ENCODE measurements around the gene GUCY1A1. TPM values are rescaled to one million over a fixed set of nuclear protein-coding genes. Genes with fewer than 3 reads are reported as not detected.
A peak's percentile ranks its signal among the peaks of the same experiment; 100 is the strongest.

Gene GUCY1A1
- total and polyA plus RNA-seq, 11 donors = 7.7 to 103 (median 63.6) TPM

- ATAC-seq (peak in 1 of 4 donors; percentile 44), DNase-seq (no peak)
- Histone ChIP-seq H3K4me3 (no peak overlapping the region), H3K9me3 (peaks cover 0 to 12% (median 0%) of the 10 kb centered on the region in 12 donors), H3K27me3 (no peaks in the 10 kb centered on the region), H3K4me1 (peaks cover 0 to 17% (median 7%) of the 10 kb centered on the region in 12 donors), H3K36me3 (no peaks in the 10 kb centered on the region), H3K27ac (peak overlapping the region in 6 of 12 donors; percentile 0 to 66 (median 28))
- intact Hi-C loops (cut with DNase I) = no loop called here
- no peak for TF ChIP-seq POLR2A (IDR thresholded peaks at IDR 0.05)
- TF ChIP-seq, protein P1, sequence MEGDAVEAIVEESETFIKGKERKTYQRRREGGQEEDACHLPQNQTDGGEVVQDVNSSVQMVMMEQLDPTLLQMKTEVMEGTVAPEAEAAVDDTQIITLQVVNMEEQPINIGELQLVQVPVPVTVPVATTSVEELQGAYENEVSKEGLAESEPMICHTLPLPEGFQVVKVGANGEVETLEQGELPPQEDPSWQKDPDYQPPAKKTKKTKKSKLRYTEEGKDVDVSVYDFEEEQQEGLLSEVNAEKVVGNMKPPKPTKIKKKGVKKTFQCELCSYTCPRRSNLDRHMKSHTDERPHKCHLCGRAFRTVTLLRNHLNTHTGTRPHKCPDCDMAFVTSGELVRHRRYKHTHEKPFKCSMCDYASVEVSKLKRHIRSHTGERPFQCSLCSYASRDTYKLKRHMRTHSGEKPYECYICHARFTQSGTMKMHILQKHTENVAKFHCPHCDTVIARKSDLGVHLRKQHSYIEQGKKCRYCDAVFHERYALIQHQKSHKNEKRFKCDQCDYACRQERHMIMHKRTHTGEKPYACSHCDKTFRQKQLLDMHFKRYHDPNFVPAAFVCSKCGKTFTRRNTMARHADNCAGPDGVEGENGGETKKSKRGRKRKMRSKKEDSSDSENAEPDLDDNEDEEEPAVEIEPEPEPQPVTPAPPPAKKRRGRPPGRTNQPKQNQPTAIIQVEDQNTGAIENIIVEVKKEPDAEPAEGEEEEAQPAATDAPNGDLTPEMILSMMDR (IDR thresholded peaks at IDR 0.05) = no peak
- 77 to 83% (median 79%) methylated on average over 1 of the region's 1 CpG for WGBS, 4 donors
Measured at GRCh38 chr4:155659176-155659575, 7.5 kb upstream of the GUCY1A1 start.

GRCh38 chr4:155660436-155660835 lies 6.2 kb upstream of the GUCY1A1 start:
- Histone ChIP-seq H3K27ac (no peak overlapping the region), H3K27me3 (no peaks in the 10 kb centered on the region), H3K9me3 (peaks cover 0 to 12% (median 0%) of the 10 kb centered on the region in 12 donors), H3K4me1 (peaks cover 0 to 18% (median 7%) of the 10 kb centered on the region in 12 donors), H3K4me3 (no peak overlapping the region), H3K36me3 (no peaks in the 10 kb centered on the region)
- 82 to 90% (median 85%) methylated on average over 2 of the region's 2 CpGs for WGBS, 4 donors
- DNase-seq = no peak
- intact Hi-C loops (cut with DNase I) = loop anchor here in 7 of 10 donors (5.0 to 10.0 kb wide), 11 partner anchors 38 to 226 kb away; partner anchors contain the start of gene GUCY1B1 (in 1 of the 7)
- ATAC-seq = no peak
- TF ChIP-seq POLR2A (IDR thresholded peaks at IDR 0.05) = no peak
- TF ChIP-seq, protein P1 (IDR thresholded peaks at IDR 0.05) = no peak

DNA sequence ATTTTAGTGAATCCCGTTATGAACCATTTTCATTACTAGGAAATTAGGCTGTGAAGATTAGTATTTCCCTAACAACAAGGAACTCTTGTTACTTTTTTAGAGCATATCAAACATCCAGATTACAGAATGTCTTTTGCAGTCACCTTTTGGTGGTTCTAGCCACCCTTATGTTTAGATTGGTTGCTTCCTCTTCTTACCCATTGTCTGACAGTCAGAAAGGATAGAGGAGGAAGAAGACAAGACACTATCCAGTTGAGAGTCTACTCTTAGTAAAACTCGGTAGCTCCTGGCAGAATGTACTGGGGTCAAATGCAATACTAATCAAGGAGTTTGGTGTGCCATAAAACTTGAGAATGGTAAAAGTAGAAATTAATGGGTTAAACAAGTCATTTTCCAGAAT lies 1.6 kb upstream of the GUCY1A1 start:
- Histone ChIP-seq H3K4me1 (peaks cover 0 to 13% (median 4%) of the 10 kb centered on the region in 12 donors), H3K27ac (peak overlapping the region in 4 of 12 donors; percentile 91 to 96 (median 94)), H3K4me3 (no peak overlapping the region), H3K9me3 (no peaks in the 10 kb centered on the region), H3K27me3 (peaks cover 0 to 9% (median 0%) of the 10 kb centered on the region in 9 donors), H3K36me3 (no peaks in the 10 kb centered on the region)
- 84 to 92% (median 86%) methylated on average over 2 of the region's 2 CpGs for WGBS, 4 donors
- DNase-seq = no peak
- intact Hi-C loops (cut with DNase I) = loop anchor here in 9 of 10 donors (5.0 to 10.0 kb wide), 15 partner anchors 90 to 230 kb away; partner anchors contain the start of gene GUCY1B1 (in 2 of the 9)
- ATAC-seq = no peak
- TF ChIP-seq POLR2A (IDR thresholded peaks at IDR 0.05) = no peak
- TF ChIP-seq, protein P1 (IDR thresholded peaks at IDR 0.05) = no peak

GRCh38 chr4:155667222-155667567 lies 547 bp downstream of the GUCY1A1 start:
- Histone ChIP-seq H3K4me1 (peaks cover 0 to 24% (median 11%) of the 10 kb centered on the region in 12 donors), H3K36me3 (peaks cover 0 to 7% (median 0%) of the 10 kb centered on the region in 9 donors), H3K27me3 (peaks cover 0 to 9% (median 0%) of the 10 kb centered on the region in 9 donors), H3K9me3 (no peaks in the 10 kb centered on the region), H3K4me3 (peak overlapping the region; percentile 30 to 81 (median 71)), H3K27ac (peak overlapping the region; percentile 84 to 96 (median 92))
- intact Hi-C loops (cut with DNase I) = loop anchor here in 9 of 10 donors (1.0 to 10.0 kb wide), 18 partner anchors 88 to 232 kb away; partner anchors contain the start of gene GUCY1B1 (in 2 of the 9)
- ATAC-seq (peak; percentile 54 to 75 (median 69)), DNase-seq (peak in 4 of 5 donors; percentile 65 to 80 (median 72))
- 0 to 1% (median 0%) methylated on average over 26 to 27 of the region's 27 CpGs; no CpG with 5 or more reads in 1 of the 4 donors for WGBS, 4 donors
- TF ChIP-seq, protein P1 (IDR thresholded peaks at IDR 0.05) = peak in 1 of 12 donors; percentile 28
- peak in 1 of 2 donors; percentile 19 for TF ChIP-seq POLR2A (IDR thresholded peaks at IDR 0.05)
